PC-9 (cell line): ENCODE data around the gene SEMA6B.

Source experiments
- CTCF ChIP-seq: fragments of 200-600 bp; sonication (generic); conservative IDR thresholded peaks from 2 replicates; pipeline ENCODE4 v1.6.1; 2017; ENCODE audit warnings: mixed run types, antibody characterized with exemption, mild to moderate bottlenecking, moderate library complexity
- EZH2 ChIP-seq: fragments of 200-600 bp; sonication (generic); IDR thresholded peaks from 2 replicates; pipeline ENCODE4 v1.8.0; 2017; ENCODE audit warnings: antibody characterized with exemption, low read depth

- TF ChIP-seq CTCF = no peak
- TF ChIP-seq EZH2 = no peak
Measured at GRCh38 chr19:4493929-4494690, 65.4 kb downstream of the SEMA6B start.
